K562 (cell line): ENCODE results near the gene MPRIP. TPM values are rescaled to one million over a fixed set of nuclear protein-coding genes. Genes with fewer than 3 reads are reported as not detected.

Source experiments
- CCAR2 ChIP-seq: fragments of 200-400 bp; formaldehyde crosslinking; IDR thresholded peaks from 2 replicates; pipeline ENCODE4 v1.6.1; 2017; ENCODE audit warnings: mild to moderate bottlenecking, low read depth, low read length
- CTCF ChIP-seq, 3 experiments: IDR thresholded peaks in 2 of 3; conservative IDR thresholded peaks in 1 of 3; 2 replicates each; pipeline ENCODE4 v1.5.1; 2011 to 2012; ENCODE audit warnings: low read length in 3 of 3, mild to moderate bottlenecking in 3 of 3, control low read depth in 2 of 3, improper control_type of control experiment in 1 of 3, inconsistent platforms in 1 of 3, low read depth in 1 of 3, mixed read lengths in 1 of 3, moderate library complexity in 1 of 3; ENCODE audit not compliant: insufficient read depth in 2 of 3
- EZH2 ChIP-seq: IDR thresholded peaks from 2 replicates; pipeline ENCODE4 v1.6.1; 2012; ENCODE audit warnings: low read depth, mild to moderate bottlenecking, inconsistent platforms, low read length, borderline replicate concordance
- HDAC1 ChIP-seq, 2 experiments: fragments of 450-650 bp; IDR thresholded peaks; 2 replicates each; pipeline ENCODE4 v1.6.1; 2016 to 2017; ENCODE audit warnings: inconsistent platforms in 1 of 2, mild to moderate bottlenecking in 1 of 2, moderate library complexity in 1 of 2
- HINFP ChIP-seq: fragments of 450-650 bp; conservative IDR thresholded peaks from 2 replicates; pipeline ENCODE4 v1.6.1; 2016; ENCODE audit warnings: missing genetic modification characterization, low read depth, mild to moderate bottlenecking, control low read depth, missing compliant biosample characterization
- PBX2 ChIP-seq, 2 experiments: IDR thresholded peaks in 1 of 2; conservative IDR thresholded peaks in 1 of 2; 2 replicates each; pipeline ENCODE4 v1.6.1; 2016; ENCODE audit warnings: low read depth in 2 of 2, mild to moderate bottlenecking in 1 of 2, missing compliant biosample characterization in 1 of 2, missing genetic modification characterization in 1 of 2, moderate library complexity in 1 of 2
- POLR2G ChIP-seq: fragments of 200-400 bp; formaldehyde crosslinking; IDR thresholded peaks from 2 replicates; pipeline ENCODE4 v1.6.1; 2017; ENCODE audit warnings: low read depth, mild to moderate bottlenecking, antibody characterized with exemption, low read length, moderate library complexity
- polyA plus RNA-seq, 8 experiments: library from polyadenylated mRNA; depleted of rRNA in 4 of 8; stranded (reverse) in 5 of 8; unstranded in 3 of 8; fragments of >200 nt; fragmentation: Nextera tagmentation in 2 of 8; fragmentation: Illumina TruSeq in 1 of 8; extraction: Ambion mirVana in 2 of 8; extraction: Trizol in 1 of 8; gene quantifications; 2 replicates each; pipeline versions ENCODE4 v1.2.1 to v1.2.3, GENCODE V29; 2011 to 2014; ENCODE audit warnings: inconsistent platforms in 1 of 8, missing spikeins in 1 of 8
- total RNA-seq, 7 experiments: library from RNA; depleted of rRNA in 6 of 7; stranded (reverse); fragments of >200 nt in 6 of 7; fragmentation: Illumina TruSeq in 2 of 7; extraction: Trizol in 2 of 7; gene quantifications; 2 replicates each; pipeline versions ENCODE4 v1.2.1 to v1.2.3, GENCODE V29; 2011 to 2021; ENCODE audit warnings: low replicate concordance in 1 of 7

Gene MPRIP
- total and polyA plus RNA-seq, 9 of the 15 experiments (the other 6 are each of a cell fraction or from before 2014, with no cell fraction given), result 10.0 to 72.6 (median 30.1) TPM

- TF ChIP-seq PBX2 (CRISPR knock-in tag; IDR thresholded peaks at IDR 0.05; ENCODE audit: low read depth) (no peak), PBX2 (tag; conservative IDR thresholded peaks at IDR 0.05; ENCODE audit: low read depth) (no peak), CTCF (IDR thresholded peaks at IDR 0.05 in 2 of 3, conservative IDR thresholded peaks at IDR 0.05 in 1 of 3; ENCODE audit: insufficient read depth in 2 of 3, low read depth in 1 of 3, low read length in 3 of 3) (no peak), POLR2G (no peak), HDAC1 (IDR thresholded peaks at IDR 0.05) (no peak), HINFP (no peak), CCAR2 (no peak), EZH2 (no peak)
These were observed 22.1 kb downstream of the MPRIP start (continued) for GRCh38 chr17:17064322-17064721.
